CD4-positive, alpha-beta T cell treated with Interleukin-15 for 1 hour (primary cell): Measurements from ENCODE around the gene ANO6.

Source experiments
- DNase-seq: peaks from one replicate; pipeline ENCODE4 v3.0.0-alpha.2; 2020

ANO6 gene

DNA sequence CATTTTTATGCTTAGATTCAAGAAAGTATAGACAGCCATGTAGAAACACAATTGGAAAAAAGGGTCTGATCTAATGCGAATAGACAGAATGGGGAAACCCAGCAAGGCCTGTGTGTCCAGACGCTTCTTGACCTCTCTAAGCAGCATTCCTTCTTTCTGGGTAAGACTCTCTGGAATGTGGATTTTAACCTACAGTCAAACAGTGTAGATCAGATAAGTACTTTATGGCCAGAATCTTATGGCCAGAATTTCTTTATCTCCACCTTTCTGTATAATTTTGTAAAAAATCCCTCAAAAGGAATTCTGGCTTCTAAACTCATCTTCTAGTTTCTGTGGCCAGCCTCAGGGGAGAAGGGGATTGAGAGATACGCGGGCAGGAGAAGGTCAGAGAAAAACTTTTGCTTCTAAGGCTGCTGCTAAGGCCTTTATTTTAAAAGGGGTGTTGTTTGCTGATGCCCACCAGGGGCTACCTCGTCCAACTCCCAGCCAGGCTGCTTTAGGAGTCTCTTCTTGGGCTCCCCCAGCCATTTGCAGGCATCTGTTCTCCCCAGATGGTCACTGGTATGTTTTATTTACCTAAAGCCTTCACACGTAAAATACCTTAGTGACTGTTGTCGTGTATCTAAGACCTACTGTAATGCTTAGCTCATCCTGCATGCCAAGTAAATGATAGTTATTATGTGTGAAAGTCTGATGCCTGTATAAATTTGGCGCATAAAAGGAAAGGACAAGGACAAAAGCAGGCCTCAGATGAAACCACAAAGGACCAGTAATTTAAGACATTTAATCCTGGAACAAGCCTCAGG is 68.4 kb downstream of the ANO6 start:
- no peak for DNase-seq

DNA sequence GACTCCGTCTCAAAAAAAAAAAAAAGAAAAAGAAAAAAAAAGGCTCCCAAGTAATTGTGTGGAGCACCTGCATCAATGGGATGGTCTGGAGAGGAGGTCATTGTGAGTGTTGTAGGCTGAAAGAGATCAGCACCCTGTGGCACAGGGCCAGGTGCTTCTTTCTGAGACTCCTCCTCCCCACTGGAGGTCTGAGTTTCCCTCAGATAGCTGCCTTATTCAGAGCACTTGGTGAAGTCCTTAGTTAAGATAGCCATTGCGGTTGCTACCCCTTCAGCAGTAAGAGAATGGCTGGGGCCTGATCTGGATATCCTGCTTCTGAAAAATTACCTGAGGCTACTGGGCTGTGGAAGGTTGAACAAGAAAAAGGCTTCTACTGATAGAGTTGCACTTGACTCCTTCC is 69.8 kb downstream of the ANO6 start:
- DNase-seq, result no peak

DNA sequence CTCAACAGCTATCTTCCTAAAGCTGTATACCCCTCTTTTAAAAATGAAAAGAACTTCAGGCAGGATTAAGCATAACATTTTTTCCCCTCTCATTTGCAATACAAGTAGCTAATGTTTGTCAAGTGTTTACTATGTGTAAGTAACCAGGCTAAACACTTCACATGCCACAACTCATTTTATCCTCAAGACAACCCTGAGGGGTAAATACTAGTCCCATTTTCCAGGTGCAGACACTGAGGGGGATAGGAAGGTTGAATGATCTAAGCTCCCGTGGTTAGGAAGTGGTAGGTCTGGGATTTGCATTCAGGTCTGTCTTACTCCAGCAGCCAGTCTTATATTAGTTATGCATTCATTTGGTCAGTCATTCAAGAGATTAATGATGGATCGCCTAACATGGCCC is 70.7 kb downstream of the ANO6 start:
- DNase-seq, result no peak

DNA sequence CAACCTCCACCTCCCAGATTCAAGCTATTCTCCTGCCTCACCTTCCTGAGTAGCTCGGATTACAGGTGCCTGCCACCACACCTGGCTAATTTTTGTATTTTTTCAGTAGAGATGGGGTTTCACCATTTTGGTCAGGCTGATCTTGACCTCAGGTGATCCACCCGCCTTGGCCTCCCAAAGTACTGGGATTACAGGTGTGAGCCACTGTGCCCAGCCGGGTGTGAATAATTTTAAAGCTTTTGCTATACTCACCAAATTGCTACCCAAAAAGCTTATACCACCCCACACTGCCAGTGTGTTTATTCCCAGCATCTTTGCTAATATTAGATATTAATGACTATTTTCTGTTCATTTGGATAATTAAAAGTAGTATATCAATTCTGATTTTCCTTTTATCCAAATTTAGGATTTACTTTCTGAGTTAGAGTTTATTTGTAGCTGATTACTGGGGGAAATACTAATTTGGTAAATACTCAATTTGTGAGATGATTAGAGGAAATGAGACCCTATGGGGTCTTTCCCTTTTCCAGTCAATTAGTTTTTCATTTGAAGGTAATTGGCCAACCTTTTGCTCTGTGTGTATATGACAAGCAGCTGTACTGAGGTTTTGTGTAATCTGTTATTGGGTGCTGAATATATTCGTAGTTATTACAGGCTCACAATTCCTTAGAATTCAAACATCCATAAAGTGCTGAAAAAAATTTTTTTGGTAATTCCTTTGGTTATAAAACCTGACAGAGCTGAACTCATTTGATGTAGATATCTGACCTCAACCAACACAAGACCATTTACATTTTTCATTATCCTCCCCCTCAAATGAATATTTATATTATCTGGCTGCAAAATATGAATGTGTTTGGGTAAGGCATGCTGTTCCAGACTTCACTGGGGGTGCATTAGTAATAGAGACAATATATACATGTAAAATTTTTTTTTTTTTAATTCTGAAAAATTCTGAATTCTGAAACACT is 73.6 kb downstream of the ANO6 start:
- DNase-seq, result no peak

DNA sequence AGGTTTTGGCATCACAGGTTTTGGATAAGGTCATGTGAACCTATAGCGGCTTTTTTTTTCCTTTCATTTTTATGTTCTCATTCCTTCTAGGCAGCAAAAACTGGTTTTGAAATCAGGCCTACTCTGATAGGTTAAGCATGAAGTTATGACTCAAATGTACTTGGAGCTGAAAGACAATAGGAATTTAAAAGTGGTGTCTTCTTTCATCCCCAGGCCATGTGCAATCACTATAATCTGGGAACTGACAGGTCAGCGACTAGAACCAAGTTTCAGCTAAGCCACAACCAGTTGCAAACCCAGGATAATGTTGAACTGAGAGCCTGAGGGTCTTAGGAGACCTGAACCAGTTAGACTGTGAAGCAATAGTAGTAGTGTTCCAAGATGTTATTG is 74.3 kb downstream of the ANO6 start:
- no peak for DNase-seq

DNA sequence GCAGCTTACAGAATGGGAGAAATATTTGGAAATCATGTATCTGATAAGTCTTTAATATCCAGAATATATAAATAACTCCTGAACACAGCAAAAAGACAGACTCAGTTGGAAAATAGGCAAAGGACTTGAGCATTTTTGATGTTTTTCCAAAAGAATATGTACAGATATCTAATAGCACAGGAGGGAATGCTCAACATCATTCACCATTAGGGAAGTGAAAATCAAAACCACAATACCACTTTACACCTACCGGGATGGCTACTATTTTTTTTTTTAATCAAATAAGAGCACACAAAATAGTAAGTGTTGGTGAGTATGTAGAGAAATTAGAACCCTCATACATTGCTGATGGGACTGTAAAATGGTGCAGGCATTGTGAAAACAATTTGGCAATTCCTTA is 75.6 kb downstream of the ANO6 start:
- DNase-seq, result no peak

DNA sequence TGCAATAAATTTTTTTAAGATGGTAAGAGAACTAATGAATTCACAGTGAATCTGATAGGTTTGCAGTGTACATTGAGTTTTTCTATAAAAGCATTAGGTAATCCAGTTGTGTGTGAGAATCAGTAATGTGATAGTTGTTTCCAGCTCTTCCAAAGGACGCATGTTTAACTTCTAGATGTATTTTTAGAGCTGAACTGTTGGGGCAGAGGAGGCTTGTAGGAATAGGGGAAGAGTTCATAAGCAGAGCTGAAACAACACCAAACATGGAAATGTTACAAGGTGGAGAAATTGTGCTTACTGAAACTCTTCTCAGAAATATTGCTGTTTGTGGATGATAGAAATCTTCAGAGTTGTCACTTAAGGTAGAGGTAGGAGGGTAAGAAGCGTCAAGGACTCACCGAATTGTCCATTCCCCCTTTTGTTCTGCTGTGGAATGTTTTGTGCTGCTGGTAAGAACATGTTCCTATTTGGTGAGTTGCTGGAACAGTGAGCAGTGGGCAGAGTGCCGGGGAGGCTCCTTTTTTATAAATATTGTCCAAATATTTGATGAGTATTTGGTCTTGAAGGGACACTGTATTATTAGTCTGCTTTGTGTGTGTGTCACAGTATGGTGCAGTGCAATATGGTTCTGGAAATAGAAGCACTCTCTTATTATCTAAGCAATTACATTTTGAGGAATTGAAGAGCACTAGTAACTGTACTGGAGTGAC is 76.7 kb downstream of the ANO6 start:
- no peak for DNase-seq

DNA sequence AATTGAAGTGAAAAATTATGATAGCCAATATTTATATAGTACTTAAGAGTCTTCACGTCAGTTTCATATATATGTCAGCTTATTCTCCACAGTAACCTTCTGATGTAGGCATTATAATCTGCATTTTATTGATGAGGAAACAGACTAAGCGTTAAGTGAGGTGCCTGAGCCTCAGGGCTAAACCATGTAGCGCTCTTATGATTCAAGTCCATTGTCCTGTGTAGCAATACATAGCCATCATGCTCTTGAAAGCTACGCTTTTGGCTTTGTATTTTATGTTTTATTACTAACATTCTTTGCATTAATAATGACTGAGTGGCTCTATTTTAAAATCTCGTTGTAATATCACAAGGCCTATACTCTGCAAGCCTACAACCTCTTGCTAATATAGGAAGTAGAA is 79.0 kb downstream of the ANO6 start:
- DNase-seq, result no peak

DNA sequence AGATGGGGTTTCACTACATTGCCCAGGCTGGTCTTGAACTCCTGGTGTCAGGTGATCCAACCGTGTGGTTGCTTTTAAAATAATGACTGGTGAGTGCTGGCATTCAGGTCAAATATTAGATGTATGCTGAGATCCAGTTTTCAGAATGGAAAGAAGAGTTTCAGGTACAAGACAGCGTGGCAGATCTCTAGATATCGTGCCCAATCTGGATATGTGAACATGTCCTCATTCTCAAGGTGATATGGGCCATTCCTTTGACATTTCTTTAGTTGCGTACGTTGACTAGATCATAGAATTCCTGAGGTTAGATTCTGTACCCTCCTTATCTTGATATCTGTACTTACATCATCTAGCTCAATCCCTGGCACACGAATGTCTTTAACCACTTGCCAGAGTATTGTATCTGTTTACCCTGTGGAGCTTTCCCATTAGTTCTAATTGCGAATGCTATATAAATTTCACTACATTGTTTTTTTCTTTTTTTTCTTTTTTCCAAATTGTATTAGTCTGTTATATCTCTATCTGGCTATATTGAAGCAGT is 80.2 kb downstream of the ANO6 start:
- DNase-seq, result no peak

DNA sequence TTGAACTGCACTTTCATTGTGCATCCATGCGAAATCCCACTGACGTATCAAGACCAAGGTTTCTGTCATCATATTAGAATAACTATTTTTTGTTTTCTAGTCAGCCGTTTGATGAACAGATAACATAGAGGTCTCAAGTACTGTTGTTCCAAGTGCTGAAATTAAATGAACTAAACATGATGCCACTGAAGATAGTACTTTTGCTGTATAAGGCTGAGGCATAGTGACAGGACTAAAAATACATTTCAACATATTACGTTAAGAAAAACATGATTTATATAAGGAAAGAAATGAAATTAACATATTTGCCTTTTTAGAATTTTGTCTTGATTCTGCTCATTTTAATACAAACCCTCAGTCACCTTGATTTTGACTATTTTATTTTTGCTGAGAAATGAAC is 82.2 kb downstream of the ANO6 start:
- DNase-seq, result no peak

DNA sequence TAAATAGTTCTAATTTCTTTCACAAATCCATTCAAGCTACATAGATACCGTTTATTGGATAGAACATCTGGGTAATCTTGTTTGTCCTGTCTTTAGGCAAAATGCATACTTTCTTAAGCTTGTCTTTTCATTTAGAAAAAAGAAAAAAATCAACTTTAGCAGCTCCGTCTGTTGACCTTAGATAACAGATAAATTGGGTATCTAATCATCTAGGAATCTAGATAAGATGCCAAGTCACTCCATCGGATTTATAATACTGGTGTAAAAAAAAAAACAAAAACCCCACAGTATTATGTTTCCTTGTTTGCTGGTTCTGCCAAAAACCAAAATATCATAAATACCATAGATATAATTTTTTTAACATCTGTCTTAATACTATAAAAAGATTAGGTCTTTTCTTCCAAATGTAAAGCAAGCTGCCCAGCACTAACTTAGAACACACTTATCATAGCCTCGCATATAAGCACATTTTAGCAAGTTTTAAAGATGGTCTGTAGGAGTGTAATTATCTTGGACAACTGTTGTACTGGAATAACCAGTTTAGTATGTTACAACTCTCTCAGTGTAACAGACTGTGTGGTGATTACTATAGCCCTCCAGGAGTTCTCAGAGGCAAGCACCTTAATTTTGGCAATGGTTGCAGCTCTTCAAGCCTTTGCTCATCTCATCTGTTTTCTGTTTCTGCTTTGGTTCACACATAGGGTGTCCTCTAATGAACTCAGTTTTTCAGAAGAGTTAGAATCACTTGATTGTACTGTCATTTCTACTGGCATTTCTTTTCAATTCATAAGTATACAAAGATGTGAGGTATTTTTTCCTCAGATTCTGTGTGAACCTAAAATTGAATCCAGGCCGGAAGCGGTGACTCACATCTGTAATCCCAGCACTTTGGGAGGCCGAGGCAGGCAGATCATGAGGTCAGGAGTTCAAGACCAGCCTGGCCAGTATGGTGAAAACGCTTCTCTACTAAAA is 83.1 kb downstream of the ANO6 start:
- no peak for DNase-seq

DNA sequence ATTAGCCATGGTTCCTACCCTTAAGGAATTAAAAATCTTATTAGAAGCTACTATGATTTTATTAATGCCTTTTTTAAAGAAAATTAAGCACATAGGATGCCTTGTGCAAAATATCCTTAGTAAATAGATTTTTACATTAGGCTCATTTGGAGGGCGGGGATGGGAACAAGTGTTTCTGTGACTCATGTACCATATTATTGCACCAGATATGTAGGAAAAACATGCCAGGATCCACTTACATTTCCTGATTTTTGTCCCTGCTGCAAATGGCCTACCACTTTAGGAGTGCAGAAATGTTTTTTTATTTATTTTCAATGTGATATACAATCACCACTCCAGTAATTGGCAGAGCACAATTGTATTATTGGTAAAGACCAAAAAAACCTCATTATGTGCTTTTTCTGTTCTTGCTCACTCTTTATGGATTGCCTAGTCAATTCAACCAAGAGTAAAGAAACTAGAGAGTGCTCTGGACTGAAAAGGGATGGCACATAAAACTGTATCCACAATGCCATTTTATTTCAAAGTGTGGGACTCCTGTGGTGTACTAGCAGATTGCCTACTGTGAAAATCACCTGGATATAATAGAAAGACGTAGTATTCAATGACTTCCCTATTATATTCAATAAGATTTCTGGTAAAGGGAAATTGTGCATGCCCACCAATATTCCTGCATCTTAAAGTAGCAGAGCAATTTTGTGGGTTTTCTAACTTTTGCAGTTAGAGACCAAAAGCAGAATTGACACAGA is 86.9 kb downstream of the ANO6 start:
- DNase-seq, result no peak

DNA sequence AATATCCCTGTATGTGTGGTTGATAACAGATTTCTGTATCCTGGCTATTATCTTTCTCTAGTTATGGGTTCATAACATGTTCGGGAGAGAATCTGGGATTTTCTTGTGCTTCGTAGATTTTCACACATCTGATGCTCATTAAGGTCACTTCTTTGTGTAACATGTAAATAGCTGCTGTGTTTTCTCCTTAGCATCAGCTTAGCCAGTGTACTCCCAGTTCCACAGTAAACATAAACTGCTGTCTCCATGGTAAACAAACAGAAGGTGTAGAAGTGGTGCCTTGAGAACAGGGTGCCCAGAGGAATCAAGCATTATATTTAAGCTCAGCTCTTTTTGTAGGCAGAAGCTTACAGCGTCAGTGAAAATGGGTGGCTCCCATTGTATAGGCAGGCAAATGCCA is 88.0 kb downstream of the ANO6 start:
- DNase-seq, result no peak

DNA sequence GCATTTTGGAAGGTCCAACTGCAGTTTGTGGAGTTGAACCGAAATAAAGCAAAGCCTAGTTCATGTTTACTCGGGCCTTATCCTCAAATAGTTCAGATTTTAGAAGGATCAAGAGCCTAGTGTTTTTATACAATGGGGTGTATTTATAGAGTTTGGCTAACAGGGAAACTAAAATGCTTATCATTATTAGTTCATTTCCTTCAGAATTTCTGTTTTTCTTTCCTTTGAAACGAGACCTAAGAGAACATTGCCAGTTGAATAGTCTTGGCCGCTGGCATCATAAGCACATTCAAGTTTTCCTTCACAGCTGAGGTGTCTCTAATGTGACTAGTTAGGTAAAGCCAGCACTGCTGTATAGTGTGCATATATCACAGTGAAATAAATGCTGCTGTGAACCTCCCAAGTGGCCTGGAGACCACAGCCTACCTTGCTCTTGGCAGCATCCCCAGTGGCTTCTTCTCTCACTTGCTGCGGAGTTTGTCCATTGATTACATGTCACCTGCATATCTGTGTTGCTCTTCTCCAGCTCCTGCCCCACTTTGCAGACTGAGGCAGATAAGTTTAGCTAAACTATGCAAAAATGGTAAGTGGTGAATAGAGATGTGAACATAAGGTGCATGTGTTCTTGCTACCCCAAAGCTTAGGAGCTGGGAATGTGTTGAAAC is 88.8 kb downstream of the ANO6 start:
- DNase-seq, result no peak

DNA sequence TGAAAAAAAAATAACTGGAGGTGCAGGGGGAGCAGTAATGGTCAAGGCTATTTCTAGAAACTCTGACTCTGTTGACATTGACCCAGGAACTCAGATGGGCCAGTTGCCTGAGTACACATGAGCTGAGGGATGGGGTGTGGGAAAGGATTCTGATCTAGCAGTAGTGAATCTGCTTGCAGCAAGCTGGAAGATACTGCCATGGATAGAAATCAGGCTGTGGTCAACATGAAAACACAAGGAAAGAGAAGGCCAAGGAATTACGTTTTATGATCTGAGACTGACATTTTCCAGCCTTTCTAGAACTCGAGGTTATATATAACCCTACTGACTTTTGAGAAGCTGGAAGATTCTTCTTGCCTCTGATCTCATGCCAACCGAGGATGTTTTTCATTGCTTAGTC is 90.0 kb downstream of the ANO6 start:
- DNase-seq, result no peak

DNA sequence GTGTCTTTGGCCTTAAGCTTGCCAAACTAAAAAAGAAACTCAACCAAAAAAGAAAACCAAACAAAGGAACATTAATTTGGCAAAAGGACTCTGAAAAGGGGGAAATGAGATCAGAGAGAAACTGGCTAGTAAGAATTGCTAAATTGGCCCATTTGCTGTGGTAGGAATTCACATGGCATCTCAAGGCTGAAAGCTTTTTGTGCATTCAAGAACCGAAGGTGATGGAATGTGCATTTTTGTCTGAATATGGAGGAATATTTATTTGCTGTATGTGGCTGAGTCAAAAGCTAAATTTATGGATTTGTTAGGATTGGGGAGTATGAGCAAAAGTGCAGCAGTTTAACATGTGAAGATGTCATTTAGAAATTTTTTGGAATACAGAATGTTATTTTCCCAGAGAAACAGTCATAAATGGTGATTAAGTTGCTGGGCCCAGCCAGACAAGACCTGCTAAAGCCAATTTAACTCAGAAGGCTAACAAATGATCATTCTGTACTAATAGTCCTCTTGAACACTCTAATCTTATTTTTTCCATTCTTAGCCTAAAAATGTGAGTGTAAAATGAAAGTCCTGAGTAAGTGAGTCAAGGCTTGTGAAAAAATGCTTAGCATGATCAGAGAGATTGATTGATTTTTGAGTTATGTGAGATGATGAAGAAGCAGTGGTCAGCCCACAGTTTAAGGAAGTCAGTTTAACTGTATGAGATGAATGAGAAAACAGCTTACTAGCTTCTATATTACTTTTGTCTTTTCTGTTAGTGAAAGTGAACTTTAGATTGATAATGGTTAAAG is 94.1 kb downstream of the ANO6 start:
- no peak for DNase-seq

DNA sequence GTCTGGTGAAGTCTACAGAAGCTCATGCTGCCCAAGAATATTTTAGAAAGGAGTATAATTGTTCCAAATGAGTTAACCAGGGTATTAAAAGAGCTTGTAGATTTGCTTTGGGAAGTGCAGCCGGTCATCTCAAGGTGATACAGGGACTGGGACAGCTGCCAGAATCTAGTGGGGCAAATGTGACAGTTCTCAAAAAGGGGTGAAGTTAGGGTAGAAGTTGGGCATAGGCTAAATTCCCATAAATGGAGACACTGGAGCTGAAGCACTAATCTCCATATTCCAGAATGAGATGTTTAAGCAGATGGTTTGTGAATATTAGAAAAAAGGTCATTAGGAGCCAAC is 94.7 kb downstream of the ANO6 start:
- no peak for DNase-seq

DNA sequence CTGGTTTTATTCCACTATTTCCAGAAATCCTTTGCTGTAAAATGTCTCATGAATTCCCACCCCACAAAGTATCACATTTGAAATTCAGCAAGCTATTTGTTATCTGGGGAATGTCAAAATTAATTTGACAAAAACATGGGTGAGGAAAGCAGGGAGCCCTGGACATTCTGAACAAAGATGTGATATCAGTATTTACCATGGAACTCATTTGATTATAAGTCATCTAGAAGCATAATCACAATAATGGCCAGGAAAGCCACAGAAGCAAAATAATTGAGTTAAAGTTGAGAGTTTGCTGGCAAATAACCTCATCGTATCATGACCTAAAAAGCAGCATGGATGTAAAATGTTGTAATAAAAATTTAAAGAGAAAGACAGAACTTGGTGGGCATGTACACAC is 96.1 kb downstream of the ANO6 start:
- no peak for DNase-seq

DNA sequence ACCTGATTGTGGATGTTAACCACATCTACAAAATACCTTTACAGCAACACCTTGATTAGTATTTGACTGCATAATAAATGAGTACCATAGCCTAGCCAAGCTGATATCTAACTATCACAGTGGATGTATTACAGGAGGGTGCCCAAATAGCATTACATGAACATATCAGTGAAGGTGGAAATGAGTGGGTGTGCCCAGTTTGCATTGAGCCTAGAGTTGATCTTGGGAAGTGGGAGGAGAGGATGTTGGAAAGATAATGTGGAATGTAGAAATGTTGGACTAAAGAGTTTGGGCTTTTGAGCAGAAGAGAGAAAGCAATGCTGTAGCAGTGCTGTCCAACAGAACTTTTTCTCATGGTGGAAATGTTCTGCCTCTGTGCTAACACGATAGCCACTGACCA is 98.9 kb downstream of the ANO6 start:
- DNase-seq, result no peak

DNA sequence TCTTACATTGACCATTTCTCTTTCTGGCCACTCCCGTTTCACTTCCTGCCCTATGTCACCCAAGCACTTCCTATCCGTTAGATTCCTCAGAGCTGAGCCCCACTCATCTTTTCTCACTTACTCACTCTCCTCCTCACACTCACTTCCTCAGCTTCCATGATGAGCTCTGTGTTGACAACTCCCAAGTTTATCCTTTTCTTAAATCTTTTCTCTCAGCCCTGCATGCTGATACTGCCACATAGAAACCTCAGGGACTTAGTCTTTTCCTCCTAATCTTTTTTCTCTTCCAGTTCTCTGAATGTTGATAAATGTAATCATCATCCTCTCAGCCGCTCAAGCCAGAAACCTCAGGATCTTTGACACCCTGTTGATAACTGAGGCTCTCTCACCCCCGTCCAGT is 99.6 kb downstream of the ANO6 start:
- no peak for DNase-seq
